Measurements from ENCODE around the gene DCAF12.

DCAF12 gene

DNA sequence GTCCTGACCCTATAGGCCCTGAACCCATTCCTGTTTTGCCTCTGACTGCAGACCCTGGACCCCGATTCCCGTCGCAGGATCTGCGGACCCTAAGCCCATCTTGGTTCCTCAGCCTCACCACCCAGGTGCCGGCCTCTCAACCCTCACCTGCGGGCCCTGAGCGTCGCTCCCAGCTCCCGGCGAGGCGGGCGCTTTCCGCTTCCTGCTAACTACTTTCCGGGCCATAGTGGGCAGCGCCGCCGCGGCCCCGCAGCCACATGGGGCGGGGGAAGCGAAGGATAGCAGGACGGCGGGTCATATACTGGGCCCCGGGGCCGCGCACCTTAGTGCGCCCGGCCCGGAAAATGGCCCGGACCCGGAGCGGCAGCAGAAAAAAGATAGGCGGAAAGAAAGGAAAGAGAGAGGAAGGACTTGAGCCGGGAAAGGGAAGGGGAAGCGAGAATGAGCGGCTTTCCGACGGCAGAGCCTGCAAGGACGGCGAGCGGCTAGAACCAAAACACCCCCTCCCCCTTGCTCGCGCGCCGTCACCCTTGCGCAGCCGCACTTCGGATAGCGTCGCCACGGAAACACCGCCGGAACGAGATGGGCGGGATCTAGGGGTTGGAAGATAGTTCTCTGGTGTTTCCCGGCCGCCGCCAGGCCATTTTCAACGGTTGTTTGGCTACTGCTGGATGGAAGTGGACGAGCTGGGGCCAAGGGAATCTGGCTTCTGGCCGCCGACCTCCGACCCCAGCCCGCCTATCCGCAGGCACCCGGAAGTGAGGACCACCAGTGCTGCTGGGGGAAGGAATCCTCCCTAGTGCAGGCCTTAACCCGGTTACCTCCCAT is at the start of gene DCAF12:
TSS of gene DCAF12 (minus strand) at position 492 of the 828 bp plus-strand sequence. CDS start at position 225, 267 bp downstream.
- TF ChIP-seq, protein P1, sequence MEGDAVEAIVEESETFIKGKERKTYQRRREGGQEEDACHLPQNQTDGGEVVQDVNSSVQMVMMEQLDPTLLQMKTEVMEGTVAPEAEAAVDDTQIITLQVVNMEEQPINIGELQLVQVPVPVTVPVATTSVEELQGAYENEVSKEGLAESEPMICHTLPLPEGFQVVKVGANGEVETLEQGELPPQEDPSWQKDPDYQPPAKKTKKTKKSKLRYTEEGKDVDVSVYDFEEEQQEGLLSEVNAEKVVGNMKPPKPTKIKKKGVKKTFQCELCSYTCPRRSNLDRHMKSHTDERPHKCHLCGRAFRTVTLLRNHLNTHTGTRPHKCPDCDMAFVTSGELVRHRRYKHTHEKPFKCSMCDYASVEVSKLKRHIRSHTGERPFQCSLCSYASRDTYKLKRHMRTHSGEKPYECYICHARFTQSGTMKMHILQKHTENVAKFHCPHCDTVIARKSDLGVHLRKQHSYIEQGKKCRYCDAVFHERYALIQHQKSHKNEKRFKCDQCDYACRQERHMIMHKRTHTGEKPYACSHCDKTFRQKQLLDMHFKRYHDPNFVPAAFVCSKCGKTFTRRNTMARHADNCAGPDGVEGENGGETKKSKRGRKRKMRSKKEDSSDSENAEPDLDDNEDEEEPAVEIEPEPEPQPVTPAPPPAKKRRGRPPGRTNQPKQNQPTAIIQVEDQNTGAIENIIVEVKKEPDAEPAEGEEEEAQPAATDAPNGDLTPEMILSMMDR (IDR thresholded peaks at IDR 0.05; ENCODE audit: extremely low read depth, insufficient read depth, missing control alignments), result no peak
- in situ Hi-C loops (cut with MboI; ENCODE audit: low pct_unique_long_range_greater_than_20kb, low sequenced_read_pairs, unreplicated experiment), result no loop called here
- DNase-seq (ENCODE audit: low spot score), result peak; percentile 94

DNA sequence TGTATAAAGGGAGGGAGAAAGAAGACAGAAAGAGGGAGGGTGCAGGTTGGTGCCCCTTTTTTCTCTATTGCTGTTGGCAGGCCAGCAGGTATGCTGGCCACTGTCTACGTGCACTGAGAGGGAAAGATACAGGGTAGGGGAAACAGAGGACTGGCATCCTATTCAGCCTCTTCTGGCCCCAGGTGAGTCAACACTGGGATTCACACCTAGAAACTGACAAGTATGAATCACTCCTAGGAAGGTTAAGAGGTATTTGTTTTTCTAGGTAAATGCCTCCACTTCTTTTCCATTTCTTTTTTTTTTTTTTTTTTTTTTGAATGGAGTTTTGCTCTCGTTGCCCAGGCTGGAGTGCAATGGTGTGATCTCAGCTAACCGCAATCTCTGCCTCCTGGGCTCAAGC is 49.6 kb upstream of the DCAF12 start:
- TF ChIP-seq, protein P1 (IDR thresholded peaks at IDR 0.05; ENCODE audit: extremely low read depth, insufficient read depth, missing control alignments), result no peak
- no peak for DNase-seq (ENCODE audit: low spot score)
- in situ Hi-C loops (cut with MboI; ENCODE audit: low pct_unique_long_range_greater_than_20kb, low sequenced_read_pairs, unreplicated experiment), result no loop called here

DNA sequence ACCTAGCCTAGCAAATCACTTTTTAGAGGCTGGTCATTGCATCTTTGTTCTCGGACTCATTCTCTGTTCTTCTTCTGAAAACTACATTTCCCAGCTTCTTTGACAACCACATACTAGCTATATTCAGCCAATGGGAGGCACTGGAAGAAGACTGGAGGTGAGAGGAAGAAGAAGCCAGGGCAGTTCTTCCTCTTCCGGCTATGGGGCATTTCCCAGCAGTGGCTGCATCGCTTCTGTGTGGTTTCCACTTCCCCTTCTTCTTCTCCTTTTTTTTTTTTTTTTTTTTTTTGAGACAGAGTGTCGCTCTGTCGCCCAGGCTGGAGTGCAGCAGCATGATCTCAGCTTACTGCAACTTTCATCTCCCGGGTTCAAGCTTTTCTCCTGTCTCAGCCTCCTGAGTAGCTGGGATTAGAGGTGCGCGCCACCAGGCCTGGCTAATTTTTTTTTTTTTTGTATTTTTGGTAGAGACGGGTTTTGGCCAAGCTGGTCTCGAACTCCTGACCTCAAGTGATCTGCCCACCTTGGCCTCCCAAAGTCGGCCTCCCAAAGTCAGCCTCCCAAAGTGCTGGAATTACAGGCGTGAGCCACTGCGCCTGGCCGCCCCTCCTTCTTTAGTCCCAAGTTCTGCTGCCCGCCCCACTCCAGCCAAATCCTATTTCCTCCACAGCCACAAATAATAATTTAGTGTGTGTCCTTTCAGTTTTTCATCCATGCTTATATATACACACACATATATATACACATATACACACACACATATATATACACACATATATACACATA is 45.4 kb upstream of the DCAF12 start:
- DNase-seq (ENCODE audit: low spot score), result no peak
- in situ Hi-C loops (cut with MboI; ENCODE audit: low pct_unique_long_range_greater_than_20kb, low sequenced_read_pairs, unreplicated experiment), result no loop called here
- TF ChIP-seq, protein P1 (IDR thresholded peaks at IDR 0.05; ENCODE audit: extremely low read depth, insufficient read depth, missing control alignments), result no peak

DNA sequence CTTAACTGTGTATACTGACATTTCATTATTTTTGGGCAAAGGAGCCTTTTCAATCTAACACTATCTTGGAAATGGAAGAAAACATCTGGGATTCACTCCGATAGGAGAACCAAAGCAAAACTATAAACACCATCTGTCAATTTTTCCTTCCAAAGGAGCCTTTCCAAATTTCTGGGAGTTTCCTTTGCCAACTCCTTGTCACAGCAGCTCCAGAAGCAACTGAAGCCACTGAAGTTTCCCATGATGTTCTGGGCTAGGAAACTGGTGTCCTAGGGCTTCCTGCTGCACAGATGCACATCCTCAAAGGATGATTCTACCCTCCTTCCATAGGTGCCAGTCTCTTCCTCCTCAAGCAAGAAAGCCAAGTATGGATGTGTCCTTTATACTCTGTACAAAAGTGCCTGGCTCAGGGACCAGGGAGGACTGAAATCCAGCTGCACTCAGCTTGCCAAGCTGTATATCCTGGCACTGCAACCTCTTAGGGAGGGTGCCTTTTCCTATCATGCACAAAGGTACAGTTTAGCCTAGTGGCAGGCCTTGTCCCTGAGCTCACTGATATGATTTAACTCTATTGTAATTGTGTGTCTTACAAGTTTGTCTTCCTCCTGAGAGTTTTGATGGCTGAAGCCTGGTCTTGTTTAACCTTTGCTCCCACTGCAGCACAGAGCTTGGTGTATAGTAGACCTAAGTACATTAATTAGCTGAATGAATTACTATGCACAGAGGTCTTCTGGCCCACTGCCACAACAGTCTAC is 43.9 kb upstream of the DCAF12 start:
- TF ChIP-seq, protein P1 (IDR thresholded peaks at IDR 0.05; ENCODE audit: extremely low read depth, insufficient read depth, missing control alignments), result no peak
- no peak for DNase-seq (ENCODE audit: low spot score)
- in situ Hi-C loops (cut with MboI; ENCODE audit: low pct_unique_long_range_greater_than_20kb, low sequenced_read_pairs, unreplicated experiment), result no loop called here

DNA sequence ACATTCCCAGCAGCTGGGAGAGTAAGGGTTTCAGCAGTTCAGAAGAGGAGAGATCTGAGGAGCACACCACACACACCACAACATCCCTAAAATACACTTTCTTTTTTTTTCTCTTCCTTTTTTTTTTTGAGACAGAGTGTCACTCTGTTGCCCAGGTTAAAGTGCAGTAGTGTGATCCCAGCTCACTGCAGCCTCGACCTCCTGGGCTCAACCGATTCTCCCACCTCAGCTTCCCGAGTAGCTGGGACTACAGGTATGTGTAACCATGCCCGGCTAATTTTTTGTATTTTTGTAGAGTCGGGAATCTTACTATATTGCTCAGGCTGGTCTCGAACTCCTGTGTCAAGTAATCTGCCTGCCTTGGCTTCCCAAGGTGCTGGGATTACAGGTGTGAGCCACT is 42.6 kb upstream of the DCAF12 start:
- in situ Hi-C loops (cut with MboI; ENCODE audit: low pct_unique_long_range_greater_than_20kb, low sequenced_read_pairs, unreplicated experiment), result no loop called here

More for the DNA sequence above, 42.6 kb upstream of the DCAF12 start:
- DNase-seq (ENCODE audit: low spot score), result no peak
- TF ChIP-seq, protein P1 (IDR thresholded peaks at IDR 0.05; ENCODE audit: extremely low read depth, insufficient read depth, missing control alignments), result no peak

All from GM13977 (cell line).